GM12878 (cell line): ENCODE data around the gene MRTFA. TPM values are rescaled to one million over a fixed set of nuclear protein-coding genes. Genes with fewer than 3 reads are reported as not detected.

ENCODE experiments used
- polyA plus RNA-seq, 11 experiments: library from polyadenylated mRNA; depleted of rRNA in 4 of 11; unstranded in 6 of 11; stranded (reverse) in 5 of 11; fragments of >200 nt; fragmentation: Nextera tagmentation in 4 of 11; fragmentation: Illumina TruSeq in 1 of 11; extraction: Ambion mirVana in 4 of 11; extraction: Trizol in 1 of 11; gene quantifications; 1 replicate in 1 of 11; 2 replicates in 10 of 11; pipeline versions ENCODE4 v1.2.1 to v1.2.3, GENCODE V29; 2011 to 2016; ENCODE audit warnings: inconsistent platforms in 2 of 11, missing spikeins in 2 of 11, low read depth in 1 of 11
- total RNA-seq, 4 experiments: library from RNA; depleted of rRNA in 3 of 4; stranded (reverse); fragments of >200 nt in 3 of 4; fragmentation: Illumina TruSeq in 1 of 4; extraction: Trizol in 1 of 4; gene quantifications; 2 replicates each; pipeline versions ENCODE4 v1.2.1 to v1.2.3, GENCODE V29; 2013 to 2021

Gene MRTFA
- total and polyA plus RNA-seq, 10 of the 15 experiments (the other 5 are each of a cell fraction or from before 2014, with no cell fraction given): 2.0 to 63.9 (median 17.9) TPM

Other genes starting within 250 kb of the MRTFA start
- gene MCHR1, start 42.8 kb upstream of the MRTFA start, total RNA-seq (2014; rRNA removed): not detected in 2 replicates
- not detected in 2 replicates for gene MCHR1, start 42.8 kb upstream of the MRTFA start, total RNA-seq (2014; rRNA removed; fragmentation: Illumina TruSeq; extraction: Trizol)
- gene MCHR1, start 42.8 kb upstream of the MRTFA start, total RNA-seq (2021): not detected in 2 replicates
- gene MCHR1, start 42.8 kb upstream of the MRTFA start, polyA plus RNA-seq (2011; rRNA removed): not detected in 2 replicates
- not detected in 2 replicates for gene MCHR1, start 42.8 kb upstream of the MRTFA start, polyA plus RNA-seq (2014; fragmentation: Illumina TruSeq; extraction: Trizol)
- gene MCHR1, start 42.8 kb upstream of the MRTFA start, polyA plus RNA-seq (2014; fragmentation: Nextera tagmentation; extraction: Ambion mirVana): not detected
- gene MCHR1, start 42.8 kb upstream of the MRTFA start, polyA plus RNA-seq (2014; rRNA removed): not detected in 2 replicates
- not detected for gene MCHR1, start 42.8 kb upstream of the MRTFA start, polyA plus RNA-seq (2016; fragmentation: Nextera tagmentation; extraction: Ambion mirVana)
- gene SLC25A17, start 182.6 kb upstream of the MRTFA start, total RNA-seq (2014; rRNA removed): 42.0 and 48.6 TPM in 2 replicates
- 42.2 and 43.6 TPM in 2 replicates for gene SLC25A17, start 182.6 kb upstream of the MRTFA start, total RNA-seq (2014; rRNA removed; fragmentation: Illumina TruSeq; extraction: Trizol)
- gene SLC25A17, start 182.6 kb upstream of the MRTFA start, total RNA-seq (2021): 46.3 TPM in 2 replicates
- gene SLC25A17, start 182.6 kb upstream of the MRTFA start, polyA plus RNA-seq (2011; rRNA removed): 67.9 and 82.0 TPM in 2 replicates
- 49.3 and 56.7 TPM in 2 replicates for gene SLC25A17, start 182.6 kb upstream of the MRTFA start, polyA plus RNA-seq (2014; fragmentation: Illumina TruSeq; extraction: Trizol)
- 100 to 1,000 TPM in 1 of 2 experiments, 10 to 100 TPM in 1; 77.7 to 113 TPM for gene SLC25A17, start 182.6 kb upstream of the MRTFA start, polyA plus RNA-seq (2014; fragmentation: Nextera tagmentation; extraction: Ambion mirVana)
- 33.4 and 37.5 TPM in 2 replicates for gene SLC25A17, start 182.6 kb upstream of the MRTFA start, polyA plus RNA-seq (2014; rRNA removed)
- 10 to 100 TPM; 76.6 to 77.7 TPM for gene SLC25A17, start 182.6 kb upstream of the MRTFA start, polyA plus RNA-seq (2016; fragmentation: Nextera tagmentation; extraction: Ambion mirVana)
- gene ST13, start 219.9 kb upstream of the MRTFA start, total RNA-seq (2014; rRNA removed): 118 and 141 TPM in 2 replicates
- 283 and 286 TPM in 2 replicates for gene ST13, start 219.9 kb upstream of the MRTFA start, total RNA-seq (2014; rRNA removed; fragmentation: Illumina TruSeq; extraction: Trizol)
- gene ST13, start 219.9 kb upstream of the MRTFA start, total RNA-seq (2021): 181 and 183 TPM in 2 replicates
- gene ST13, start 219.9 kb upstream of the MRTFA start, polyA plus RNA-seq (2011; rRNA removed): 182 and 258 TPM in 2 replicates
- gene ST13, start 219.9 kb upstream of the MRTFA start, polyA plus RNA-seq (2014; fragmentation: Illumina TruSeq; extraction: Trizol): 215 and 302 TPM in 2 replicates
- 10 to 100 TPM; 52.5 to 86.9 TPM for gene ST13, start 219.9 kb upstream of the MRTFA start, polyA plus RNA-seq (2014; fragmentation: Nextera tagmentation; extraction: Ambion mirVana)
- gene ST13, start 219.9 kb upstream of the MRTFA start, polyA plus RNA-seq (2014; rRNA removed): 126 and 137 TPM in 2 replicates
- 100 to 1,000 TPM; 227 TPM for gene ST13, start 219.9 kb upstream of the MRTFA start, polyA plus RNA-seq (2016; fragmentation: Nextera tagmentation; extraction: Ambion mirVana)
- 9.1 and 9.3 TPM in 2 replicates for gene XPNPEP3, start 220.4 kb upstream of the MRTFA start, total RNA-seq (2014; rRNA removed)
- gene XPNPEP3, start 220.4 kb upstream of the MRTFA start, total RNA-seq (2014; rRNA removed; fragmentation: Illumina TruSeq; extraction: Trizol): 10.4 and 12.1 TPM in 2 replicates
- 18.3 and 19.9 TPM in 2 replicates for gene XPNPEP3, start 220.4 kb upstream of the MRTFA start, total RNA-seq (2021)
- gene XPNPEP3, start 220.4 kb upstream of the MRTFA start, polyA plus RNA-seq (2011; rRNA removed): 14.6 and 16.1 TPM in 2 replicates
- 9.5 and 10.2 TPM in 2 replicates for gene XPNPEP3, start 220.4 kb upstream of the MRTFA start, polyA plus RNA-seq (2014; fragmentation: Illumina TruSeq; extraction: Trizol)
- gene XPNPEP3, start 220.4 kb upstream of the MRTFA start, polyA plus RNA-seq (2014; fragmentation: Nextera tagmentation; extraction: Ambion mirVana): 1 to 10 TPM; 6.7 to 7.5 TPM
- 9.8 and 12.8 TPM in 2 replicates for gene XPNPEP3, start 220.4 kb upstream of the MRTFA start, polyA plus RNA-seq (2014; rRNA removed)
- 10 to 100 TPM; 11.3 to 12.0 TPM for gene XPNPEP3, start 220.4 kb upstream of the MRTFA start, polyA plus RNA-seq (2016; fragmentation: Nextera tagmentation; extraction: Ambion mirVana)
- not detected in 2 replicates for gene DNAJB7, start 225.4 kb upstream of the MRTFA start, total RNA-seq (2014; rRNA removed)
- gene DNAJB7, start 225.4 kb upstream of the MRTFA start, total RNA-seq (2014; rRNA removed; fragmentation: Illumina TruSeq; extraction: Trizol): not detected in 2 replicates
- not detected in 2 replicates for gene DNAJB7, start 225.4 kb upstream of the MRTFA start, total RNA-seq (2021)
- gene DNAJB7, start 225.4 kb upstream of the MRTFA start, polyA plus RNA-seq (2011; rRNA removed): not detected in 2 replicates
- not detected in 2 replicates for gene DNAJB7, start 225.4 kb upstream of the MRTFA start, polyA plus RNA-seq (2014; fragmentation: Illumina TruSeq; extraction: Trizol)
- gene DNAJB7, start 225.4 kb upstream of the MRTFA start, polyA plus RNA-seq (2014; fragmentation: Nextera tagmentation; extraction: Ambion mirVana): under 1 TPM; 0.03 to 0.04 TPM
- not detected in 2 replicates for gene DNAJB7, start 225.4 kb upstream of the MRTFA start, polyA plus RNA-seq (2014; rRNA removed)
- gene DNAJB7, start 225.4 kb upstream of the MRTFA start, polyA plus RNA-seq (2016; fragmentation: Nextera tagmentation; extraction: Ambion mirVana): under 1 TPM; 0.54 to 0.70 TPM